Measurements from ENCODE around the gene PNMT.

DNA sequence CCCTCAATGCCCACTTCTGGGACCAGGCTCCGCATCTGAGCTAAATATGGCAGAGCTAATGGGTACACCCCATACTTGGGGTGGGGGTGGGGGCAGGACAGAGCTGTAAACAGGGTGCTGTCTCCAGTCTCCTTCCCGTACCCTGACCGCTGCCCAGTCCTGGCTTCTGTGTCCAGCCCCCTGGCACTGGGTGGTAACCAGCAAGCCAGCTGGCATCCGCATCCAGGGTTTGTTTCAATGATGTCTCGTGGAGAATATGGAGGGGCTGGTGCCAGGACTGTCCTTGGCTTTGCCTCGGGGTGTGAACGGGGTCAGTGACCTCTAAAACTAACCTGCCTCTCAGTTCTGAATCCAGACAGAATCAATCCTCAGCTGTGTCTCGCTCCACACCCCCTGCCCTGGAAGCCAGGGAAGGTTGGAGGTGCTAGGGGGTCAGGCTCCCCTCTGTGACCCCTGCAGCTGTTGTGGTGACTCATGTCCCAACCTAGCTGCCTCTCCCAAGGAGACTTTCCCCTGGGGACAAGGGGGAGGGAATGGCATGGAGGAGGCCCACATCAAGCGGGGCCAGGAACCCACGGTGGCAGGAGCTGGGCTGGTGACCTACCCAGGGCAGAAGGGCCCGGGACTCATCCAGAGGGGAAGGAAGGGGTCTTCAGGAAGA is 1.5 kb upstream of the PNMT start:
- TF ChIP-seq, protein P1, sequence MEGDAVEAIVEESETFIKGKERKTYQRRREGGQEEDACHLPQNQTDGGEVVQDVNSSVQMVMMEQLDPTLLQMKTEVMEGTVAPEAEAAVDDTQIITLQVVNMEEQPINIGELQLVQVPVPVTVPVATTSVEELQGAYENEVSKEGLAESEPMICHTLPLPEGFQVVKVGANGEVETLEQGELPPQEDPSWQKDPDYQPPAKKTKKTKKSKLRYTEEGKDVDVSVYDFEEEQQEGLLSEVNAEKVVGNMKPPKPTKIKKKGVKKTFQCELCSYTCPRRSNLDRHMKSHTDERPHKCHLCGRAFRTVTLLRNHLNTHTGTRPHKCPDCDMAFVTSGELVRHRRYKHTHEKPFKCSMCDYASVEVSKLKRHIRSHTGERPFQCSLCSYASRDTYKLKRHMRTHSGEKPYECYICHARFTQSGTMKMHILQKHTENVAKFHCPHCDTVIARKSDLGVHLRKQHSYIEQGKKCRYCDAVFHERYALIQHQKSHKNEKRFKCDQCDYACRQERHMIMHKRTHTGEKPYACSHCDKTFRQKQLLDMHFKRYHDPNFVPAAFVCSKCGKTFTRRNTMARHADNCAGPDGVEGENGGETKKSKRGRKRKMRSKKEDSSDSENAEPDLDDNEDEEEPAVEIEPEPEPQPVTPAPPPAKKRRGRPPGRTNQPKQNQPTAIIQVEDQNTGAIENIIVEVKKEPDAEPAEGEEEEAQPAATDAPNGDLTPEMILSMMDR (IDR thresholded peaks at IDR 0.05) = no peak
- no peak for TF ChIP-seq POLR2A (IDR thresholded peaks at IDR 0.05)
- no peak for TF ChIP-seq EP300 (IDR thresholded peaks at IDR 0.05; ENCODE audit: low read depth)

Data from transverse colon (tissue), 3 donors.